MM.1S (cell line): ENCODE data around the gene ELAVL4.

Experiments
- CTCF ChIP-seq: fragments of 300-600 bp; sonication (generic); IDR thresholded peaks from 2 replicates; pipeline ENCODE4 v1.5.1; 2016; ENCODE audit warnings: antibody characterized with exemption, low read length, mixed read lengths
- EZH2phosphoT487 ChIP-seq: fragments of 300-600 bp; sonication (generic); IDR thresholded peaks from 2 replicates; pipeline ENCODE4 v1.6.1; 2018; ENCODE audit warnings: antibody characterized with exemption, low read length

- TF ChIP-seq CTCF (no peak), EZH2phosphoT487 (no peak)
Observed at GRCh38 chr1:50147191-50147850, 38.6 kb downstream of the ELAVL4 start.
